Measurements from ENCODE around the gene HLA-DMB.
"Not testable (repeated sequence)": the region's sequence is repeated elsewhere in the genome, so short reads cannot be mapped to it uniquely, and the experiment has no call there.

The HLA-DMB gene

DNA sequence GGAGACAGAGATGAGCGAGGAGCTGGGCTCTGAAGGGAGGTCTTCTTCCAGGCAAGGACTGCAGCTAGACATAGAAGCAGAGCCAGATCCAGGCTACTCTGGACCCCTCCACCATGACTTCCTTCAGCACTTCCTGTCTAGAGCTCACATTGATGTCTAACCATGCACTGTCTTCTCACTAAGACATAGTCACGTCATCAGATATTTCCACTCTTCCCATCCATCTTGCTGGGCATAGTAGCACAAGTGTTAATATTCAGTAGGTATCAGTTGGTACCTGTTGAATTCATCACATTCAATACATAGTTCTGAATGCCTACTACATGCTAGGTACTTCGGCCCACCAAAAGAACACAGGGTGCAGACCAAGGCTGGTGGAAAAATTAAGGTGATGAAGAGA lies 9.2 kb upstream of the HLA-DMB start:
- DNase-seq (ENCODE audit: low spot score), result no peak

DNA sequence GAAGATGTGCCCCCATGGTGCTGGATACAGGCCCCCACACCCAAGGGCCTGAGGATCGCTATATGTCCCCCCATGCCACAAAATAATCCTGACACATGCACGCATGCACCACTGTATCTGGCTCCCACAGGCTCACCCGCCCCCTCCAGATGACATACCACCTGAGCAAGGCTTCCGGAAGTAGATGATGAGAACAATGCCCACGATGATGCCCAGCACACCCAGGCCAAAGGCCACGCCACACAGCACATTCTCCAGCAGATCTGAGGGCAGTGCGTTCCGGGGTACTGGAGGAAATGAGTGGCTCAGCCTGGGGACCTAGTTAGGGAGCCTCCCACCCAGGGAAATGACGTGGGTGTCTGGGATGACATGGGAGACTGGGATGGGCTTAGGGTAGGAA lies 8.3 kb upstream of the HLA-DMB start:
- DNase-seq (ENCODE audit: low spot score), result no peak

DNA sequence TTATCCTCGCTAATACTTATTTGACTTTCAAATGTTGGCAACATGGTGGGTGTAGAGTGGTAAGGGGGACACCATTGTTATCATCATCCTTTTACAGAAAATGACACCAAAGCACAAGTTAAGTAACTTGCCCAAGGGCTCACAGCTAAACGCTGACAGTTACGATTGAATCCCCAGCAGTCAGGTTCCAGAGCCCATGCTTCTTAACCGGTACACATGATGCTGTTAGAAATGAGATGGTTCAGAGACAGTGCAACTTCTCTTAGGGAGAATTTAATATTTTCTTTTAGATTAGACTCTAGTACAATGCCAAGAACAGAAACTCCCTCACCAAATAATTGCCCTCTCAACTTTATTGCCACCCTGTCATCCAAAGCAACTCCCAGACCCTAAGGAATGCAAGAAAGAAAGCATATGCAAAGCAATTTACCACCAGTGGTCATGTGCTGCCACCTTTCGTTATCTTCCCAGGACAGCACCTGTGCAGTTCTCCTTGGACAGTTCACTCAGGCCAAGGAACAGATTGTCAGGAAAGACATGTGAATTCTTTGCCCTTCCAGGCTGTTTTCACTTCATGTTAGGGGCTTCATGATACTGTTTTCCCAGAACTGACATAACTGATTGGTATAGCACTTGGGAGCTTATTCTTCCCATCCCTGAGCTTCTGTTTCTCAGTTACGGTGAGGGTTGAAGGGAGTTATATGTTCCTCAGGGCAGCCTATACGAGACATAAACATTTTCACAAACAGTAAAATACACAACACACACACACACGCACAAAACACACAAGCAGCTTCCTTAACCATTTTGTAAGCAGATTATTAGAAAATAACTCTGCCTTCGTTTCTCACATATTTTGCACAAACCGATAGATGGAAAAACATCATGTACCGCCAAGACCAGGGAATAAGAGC lies 7.0 kb upstream of the HLA-DMB start:
- no peak for DNase-seq (ENCODE audit: low spot score)

DNA sequence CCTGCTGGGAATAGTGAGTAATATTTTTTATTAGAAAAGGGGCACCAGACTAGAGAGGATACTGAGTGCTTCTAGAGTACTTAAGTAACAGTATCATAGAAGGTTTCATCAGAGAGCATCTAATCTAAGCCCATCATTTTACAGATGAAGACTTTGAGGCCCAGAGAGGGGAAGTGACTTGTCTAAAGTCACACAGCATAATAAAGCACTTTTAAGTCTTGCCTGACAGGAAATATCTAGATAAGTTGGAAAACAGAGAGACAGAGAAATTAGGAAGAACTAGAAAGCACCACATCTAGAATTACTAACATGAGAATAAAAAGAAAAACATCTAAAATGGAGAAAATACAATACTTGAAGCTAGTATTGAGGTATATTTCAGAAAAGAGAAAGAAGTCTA lies 6.1 kb upstream of the HLA-DMB start:
- DNase-seq (ENCODE audit: low spot score), result no peak

DNA sequence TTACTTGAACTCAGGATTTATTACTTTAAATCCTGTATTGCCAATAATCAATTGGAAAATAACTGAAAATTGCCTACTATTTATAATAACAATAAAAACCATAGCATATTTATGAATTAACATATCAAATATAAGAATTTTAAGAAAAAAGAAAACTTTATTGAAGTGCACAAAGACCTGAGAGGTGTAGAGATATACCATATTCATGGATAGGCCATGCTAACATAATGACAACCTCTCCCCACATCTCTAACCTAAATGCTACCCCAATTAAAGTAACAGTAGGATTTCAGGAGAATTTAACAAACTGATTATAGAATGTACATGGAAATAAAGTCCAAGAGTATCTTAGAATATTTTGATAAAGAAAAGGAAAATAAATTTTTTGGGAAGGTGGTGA lies 5.1 kb upstream of the HLA-DMB start:
- no peak for DNase-seq (ENCODE audit: low spot score)

DNA sequence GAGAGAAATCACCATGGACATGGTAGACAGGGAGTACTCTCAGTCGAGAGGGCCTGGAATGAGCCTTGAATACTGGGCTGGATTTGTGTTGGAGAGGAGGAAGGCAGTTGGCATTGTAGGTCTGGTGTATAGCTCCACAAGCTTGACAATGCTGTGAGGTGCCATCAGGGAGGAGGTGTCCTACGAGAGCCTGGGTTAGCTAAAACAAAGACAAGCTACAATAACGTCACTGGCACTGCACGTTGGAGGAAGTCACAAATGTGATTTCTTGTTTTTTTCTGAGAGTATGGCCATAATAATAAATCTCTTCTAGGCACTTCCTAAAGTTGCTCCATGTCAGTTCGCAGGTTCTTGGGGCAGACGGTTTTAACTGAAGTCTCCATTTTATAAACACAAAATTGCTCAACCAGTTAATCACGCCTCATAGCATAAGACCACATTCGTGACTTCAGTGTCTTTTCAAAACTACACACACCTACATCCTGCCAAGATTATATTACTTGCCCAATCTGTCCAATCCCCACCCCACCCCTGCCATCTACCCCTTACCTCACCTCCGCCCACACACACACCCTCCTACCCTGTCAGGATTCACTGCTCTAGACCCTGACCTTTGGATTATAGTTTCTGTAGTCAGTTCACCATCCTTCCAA lies 4.4 kb upstream of the HLA-DMB start:
- no peak for DNase-seq (ENCODE audit: low spot score)

DNA sequence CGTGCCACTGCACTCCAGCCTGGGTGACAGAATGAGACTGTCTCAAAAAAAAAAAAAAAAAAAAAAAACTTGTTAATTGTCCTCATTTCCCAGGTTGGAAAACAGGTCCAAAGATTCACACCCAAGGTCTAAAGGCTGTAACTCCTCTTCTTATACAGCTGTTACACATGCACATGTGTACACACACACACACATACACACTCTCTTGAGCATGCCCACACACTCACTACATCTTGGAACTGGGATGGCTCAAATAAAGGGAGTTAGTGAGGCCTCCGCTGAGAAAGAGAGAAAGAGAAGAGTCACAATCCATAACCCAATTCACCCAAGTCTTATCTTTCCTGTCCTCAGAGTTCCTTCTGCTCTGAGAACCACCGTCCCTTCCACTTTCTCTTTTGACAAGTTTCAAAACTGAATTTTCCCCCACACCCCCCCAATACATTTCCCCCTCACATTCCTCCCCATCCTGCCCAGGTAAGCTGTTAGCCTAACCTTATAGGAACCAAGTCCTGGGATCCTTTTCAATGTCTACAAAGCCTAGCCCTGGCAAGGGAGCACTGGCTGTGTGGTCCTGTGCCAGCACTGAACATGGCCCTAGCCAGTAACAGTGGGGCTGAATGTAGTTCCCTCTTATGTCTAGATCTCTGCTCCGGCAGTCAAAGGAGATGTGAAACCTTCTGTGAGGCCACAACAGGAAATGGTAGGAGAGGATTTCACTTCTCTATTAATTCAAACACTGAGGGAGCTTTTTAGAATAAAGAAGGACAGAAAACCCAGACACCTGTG lies 3.2 kb upstream of the HLA-DMB start:
- DNase-seq (ENCODE audit: low spot score), result no peak

DNA sequence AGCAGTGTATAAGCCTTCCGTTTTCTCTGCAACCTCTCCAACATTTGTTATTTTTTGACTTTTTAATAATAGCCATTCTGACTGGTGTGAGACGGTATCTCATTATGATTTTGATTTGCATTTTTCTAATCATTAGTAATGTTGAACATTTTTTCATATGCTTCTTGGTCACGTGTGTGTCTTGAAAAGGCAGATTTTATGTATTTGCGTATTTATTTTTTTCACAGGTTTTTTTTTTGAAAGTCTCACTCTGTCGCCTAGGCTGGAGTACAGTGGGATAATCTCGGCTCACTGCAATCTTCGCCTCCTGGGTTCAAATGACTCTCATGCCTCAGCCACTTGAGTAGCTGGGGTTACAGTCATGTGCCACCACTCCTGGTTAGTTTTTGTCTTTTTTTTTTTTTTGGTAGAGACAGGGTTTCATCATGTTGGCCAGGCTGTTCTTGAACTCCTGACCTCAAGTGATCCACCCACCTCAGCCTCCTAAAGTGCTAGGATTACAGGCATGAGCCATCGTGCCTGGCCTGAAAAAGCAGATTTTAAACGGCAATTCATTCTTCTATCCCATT lies 1.8 kb upstream of the HLA-DMB start:
- not testable (repeated sequence) for DNase-seq (ENCODE audit: low spot score)

DNA sequence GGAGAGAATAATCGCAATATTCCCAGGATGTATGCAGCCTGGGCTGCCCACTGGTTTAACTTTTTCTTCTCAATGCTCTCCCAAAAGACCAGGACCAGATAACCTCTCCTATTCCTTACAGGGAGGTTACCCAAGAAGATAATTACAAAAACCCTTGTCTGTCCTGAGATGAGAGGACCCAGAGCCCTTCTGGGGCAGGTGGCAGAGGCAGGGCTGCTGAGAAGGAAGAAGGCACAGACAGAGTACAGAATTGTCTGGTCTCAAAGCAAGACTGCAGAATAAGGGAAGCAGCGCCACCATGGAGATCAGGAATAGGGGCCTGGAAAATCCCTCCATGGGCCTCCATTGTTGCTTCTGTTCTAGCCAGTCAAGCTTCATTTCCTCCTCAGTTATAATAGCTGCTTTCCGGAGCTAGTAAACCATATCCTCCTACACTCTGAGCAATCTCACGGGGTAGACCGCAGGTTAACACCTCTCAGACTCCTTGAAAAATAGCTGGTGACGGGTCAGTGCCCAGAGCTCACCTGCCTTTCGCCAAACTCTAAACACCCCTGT lies 463 bp upstream of the HLA-DMB start:
- no peak for DNase-seq (ENCODE audit: low spot score)

DNA sequence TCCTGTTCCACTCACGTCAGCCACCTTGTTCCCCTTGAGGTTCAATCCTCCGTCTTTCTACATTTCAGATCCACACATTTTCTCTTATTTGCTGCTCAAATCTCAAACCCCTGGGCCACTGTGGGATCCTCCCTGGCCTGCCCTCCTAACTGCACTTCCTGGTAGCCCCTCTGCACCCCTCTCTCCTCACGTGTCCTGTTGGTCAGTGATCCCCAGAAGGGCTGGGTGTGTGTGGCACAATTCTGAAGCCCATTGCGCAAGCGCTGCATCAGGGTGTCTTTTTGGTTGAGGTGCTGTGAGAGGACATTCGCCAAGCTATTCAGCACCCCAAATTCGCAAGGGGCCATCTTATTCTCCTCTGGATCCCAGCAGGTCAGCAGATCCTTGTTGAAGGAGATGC lies 2.3 kb downstream of the HLA-DMB start:
- DNase-seq (ENCODE audit: low spot score), result no peak

DNA sequence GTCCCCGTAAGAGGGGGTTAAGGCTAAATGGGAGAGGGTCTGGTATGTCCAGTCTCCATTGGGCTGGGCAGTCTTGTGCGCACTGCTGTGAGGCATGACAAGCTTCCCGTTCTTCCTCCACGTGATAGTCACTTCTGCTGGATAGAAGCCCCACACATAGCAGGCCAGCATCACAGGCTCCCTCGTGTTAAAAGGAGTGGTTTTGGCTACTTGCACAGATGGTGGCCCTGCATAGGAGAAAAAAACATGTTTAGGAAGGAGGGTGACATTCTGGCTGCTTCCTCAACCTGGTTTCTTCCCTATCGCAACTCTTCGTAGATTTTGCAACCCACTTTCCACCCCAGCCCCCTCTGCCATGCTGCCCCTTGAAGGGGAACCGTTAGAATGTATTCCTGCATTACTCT lies 3.6 kb downstream of the HLA-DMB start:
- no peak for DNase-seq (ENCODE audit: low spot score)

DNA sequence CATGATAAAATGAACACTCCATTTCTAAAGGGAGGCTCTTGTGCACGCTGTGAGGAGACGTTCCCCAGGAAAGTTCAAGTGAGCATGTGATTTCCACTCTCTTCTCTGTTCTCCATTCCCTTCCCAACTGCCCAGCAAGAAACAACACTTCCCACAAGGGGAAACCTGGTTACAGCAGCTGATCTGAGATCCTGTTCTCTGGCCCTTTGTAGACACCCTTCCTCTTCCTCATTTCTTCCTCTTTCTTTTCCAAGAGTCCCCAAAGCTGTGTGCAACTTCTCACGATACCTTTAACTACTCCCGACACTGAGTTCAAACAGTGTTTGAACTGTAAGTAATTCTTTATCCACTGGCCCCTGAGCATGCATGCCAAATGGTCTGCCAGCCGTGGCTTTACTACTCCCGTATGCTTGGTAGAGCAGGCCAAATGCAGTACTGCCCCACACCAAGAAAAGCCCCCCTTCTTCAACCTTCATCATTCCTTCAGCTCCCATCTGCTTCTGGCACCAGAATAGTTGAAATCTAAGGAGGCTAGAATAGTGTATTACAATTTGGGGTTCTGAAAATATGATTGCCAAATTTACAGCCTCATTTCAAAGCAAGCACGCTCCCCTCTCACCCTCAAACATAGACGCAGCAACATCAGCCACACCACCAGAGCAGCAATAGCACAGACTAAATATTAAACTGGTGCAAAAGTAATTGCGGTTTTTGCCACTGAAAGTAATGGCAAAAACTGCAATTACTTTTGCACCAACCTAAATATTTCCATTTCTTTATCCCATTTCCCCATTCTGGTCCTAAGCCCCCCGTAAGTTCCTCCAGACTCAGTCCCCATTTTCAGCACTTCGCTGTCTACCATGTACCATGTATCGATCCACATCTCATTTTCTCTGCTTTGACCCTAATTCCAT lies 4.3 kb downstream of the HLA-DMB start:
- DNase-seq (ENCODE audit: low spot score), result no peak

DNA sequence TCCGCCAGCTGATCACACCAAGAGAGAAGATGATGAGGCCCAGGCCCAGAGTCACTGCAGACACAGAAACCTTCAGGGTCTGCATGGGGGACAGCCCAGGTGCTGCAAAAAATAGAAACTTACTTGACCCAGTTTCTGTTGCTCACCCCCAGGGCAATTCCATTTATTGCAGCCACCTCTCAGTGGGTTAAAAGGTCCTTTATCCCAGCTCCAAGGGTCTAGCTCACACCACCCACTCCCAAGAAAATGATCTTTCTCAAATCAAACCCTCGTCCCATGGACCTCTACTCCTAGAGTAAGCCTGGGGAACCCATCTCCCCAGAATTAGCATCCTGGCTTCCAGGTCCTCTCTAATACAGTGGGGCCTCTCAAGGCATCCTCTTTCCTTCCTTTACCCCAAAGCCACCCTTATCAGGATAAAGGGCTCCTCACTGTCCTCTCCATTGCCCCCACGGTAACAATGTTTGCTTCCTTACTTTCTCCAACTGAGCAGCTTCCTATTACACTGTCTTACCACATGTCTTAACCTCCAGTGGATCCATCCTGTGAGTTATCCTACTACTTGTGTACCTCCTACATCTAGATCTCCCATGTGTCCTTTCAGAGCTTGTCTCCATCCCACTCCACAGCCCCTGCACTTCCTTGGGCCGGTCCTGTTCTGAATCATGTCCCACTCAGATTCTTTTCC lies 5.1 kb downstream of the HLA-DMB start:
- no peak for DNase-seq (ENCODE audit: low spot score)

DNA sequence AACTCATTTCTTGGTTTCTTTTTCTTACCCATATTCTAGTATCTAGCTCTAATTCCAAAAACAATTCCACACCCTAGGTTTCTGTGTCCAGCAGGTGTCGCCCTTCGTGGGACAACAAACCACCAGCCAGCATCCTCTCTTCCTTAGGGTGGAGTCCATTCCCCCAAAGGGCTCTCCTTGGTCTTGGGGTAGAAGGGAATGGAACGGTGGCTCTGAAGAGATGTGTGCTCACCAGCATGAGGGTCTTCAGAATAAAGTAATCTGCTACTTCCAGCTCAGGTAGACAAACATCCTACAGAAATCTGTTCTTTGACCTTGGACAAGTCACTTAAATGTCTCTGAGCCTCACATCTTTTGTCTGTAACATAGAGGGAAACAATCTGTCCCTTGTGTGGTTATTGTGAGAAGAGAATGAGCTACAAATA lies 7.2 kb downstream of the HLA-DMB start:
- peak; percentile 86 for DNase-seq (ENCODE audit: low spot score)

DNA sequence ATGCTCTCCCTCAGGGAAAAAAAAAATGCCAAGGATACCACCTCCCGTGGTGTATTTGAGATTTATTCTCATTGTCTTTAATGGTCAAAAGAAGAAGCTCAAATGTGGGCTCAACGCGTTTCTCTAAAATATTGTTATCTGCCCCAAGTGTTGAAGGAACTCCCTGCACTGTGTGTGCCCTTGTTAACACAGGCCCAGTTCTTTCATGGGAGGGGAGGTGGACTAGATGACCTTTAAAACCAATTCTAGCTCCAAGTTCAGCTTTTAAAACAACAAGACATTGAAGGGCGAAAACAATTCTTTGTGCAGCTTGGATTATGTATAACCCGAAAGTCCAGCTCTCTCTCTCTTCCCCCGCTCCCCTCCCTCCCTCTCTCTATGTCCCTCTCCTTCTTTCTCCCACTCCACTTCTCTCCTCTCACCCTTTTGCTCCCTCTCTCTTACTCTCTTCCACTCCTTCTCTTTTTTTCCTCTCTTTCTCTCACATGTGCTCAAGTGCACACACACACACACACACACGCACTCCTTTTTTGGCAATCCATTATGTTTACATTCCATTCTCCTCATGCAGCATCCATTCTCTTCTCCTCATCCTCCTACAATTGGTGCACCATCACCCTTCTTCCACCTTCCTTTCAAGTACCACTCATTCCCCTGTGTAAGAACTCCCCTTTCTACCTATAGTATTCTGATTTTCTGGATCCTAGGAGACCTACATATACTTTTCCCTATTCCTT lies 8.5 kb downstream of the HLA-DMB start:
- DNase-seq (ENCODE audit: low spot score), result peak; percentile 39

DNA sequence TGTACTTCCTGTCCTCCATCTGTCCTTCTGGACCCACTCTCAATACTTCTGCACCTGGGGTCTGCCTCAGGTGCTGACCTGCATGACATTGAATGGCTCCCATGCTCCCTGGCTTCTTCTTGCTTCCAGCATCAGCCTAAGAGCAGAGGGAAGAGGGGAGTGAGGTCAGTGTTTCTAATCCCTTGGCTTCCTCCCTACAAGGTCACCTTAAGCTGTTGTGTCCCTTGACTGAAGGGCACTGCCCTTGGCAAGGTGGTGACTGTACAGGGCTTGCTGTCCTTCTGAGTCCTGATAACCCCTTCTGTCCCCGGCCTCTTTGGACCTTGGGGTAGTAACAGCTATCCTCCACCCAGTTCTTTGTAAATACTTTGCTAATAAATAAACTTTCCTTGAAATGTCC lies 9.6 kb downstream of the HLA-DMB start:
- no peak for DNase-seq (ENCODE audit: low spot score)

DNA sequence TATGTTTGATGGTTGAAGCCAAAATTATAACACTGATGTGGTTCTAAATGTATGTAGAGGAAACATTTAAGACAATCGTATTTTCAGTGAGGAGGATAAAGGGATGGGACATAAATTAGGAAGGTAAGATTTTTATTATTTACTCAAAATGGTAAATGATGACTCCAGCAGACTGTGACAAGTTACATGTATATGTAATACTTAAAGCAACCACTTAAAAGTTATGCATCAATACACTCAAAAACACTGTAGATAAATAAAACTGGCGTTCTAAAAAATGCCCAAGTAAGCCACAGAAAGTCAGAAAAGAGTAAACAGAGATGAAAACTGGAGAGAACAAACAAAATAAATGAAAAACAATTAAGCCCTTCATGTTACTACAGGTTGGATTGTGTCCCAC lies 18.7 kb downstream of the HLA-DMB start:
- no peak for DNase-seq (ENCODE audit: low spot score)

DNA sequence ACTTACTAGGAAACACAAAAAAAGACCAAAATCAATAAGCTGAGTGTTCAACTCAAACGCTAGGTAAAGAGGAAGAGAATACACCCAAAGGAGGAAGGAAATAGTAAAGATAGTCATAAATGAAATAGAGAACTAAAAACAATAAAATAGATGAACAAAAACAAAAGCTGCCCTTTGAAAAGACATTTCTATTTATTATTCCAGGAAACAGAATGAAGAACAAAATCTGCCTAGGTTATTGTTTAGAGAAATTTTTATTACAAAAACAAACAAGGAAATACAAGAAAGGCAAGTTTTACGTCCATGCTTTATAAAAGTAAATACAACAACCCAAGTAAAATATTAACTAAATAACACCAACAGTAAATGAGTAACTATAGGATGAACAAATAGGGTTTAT lies 20.1 kb downstream of the HLA-DMB start:
- DNase-seq (ENCODE audit: low spot score), result no peak

DNA sequence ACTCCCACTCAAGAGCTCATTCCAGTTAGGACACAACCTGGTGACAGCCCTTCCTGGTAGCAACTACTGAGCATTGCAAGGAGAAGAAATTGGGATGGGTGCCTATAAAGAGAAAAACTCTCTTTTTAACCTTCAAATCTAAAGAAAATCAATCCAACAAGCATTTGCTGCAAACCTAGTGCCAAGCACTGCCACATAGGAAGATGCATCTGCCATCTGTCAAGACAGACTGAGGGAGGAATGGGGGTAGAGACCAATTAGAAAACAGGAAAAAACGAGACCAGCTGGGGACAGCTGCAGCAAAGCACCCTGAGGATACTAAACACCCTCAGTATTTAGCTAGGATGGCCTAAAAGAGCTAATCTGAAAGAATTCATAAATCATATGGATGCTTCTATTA lies 27.9 kb downstream of the HLA-DMB start:
- no peak for DNase-seq (ENCODE audit: low spot score)

DNA sequence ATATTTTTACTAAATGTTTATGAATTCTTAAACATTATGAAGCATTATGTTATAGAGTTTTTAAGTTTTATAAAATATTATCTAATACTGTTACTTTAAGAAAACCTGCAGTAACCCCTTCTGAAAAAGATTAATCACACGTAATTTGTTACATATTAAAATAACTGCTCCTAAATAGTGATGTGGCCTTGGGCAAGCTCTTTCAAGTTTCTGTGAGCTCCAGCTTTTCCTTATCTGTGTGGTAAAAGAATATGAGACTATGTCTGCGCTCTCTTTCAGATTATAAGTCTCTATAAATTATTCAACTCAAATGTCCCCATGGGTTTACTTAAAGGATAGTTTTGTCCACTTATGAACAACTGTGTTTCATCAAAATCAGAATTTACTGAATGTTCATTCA lies 31.9 kb downstream of the HLA-DMB start:
- no peak for DNase-seq (ENCODE audit: low spot score)
